Astrocyte of the cerebellum (primary cell): Measurements from ENCODE around the gene PAGR1.
"Not testable (repeated sequence)": the region's sequence is repeated elsewhere in the genome, so short reads cannot be mapped to it uniquely, and the experiment has no call there.

Source experiments
- DNase-seq: peaks from one replicate; pipeline ENCODE4 v3.0.0-alpha.2; 2011; ENCODE audit warnings: low read depth
- H3K4me3 ChIP-seq: 2 replicates; pipeline ENCODE4 v1.5.1; 2011; ENCODE audit warnings: mild to moderate bottlenecking, low read depth, low read length, moderate library complexity
- CTCF ChIP-seq: IDR thresholded peaks from 2 replicates; pipeline ENCODE4 v1.5.1; 2012; ENCODE audit warnings: low read length, low read depth, moderate library complexity, mild to moderate bottlenecking; ENCODE audit errors: missing control alignments
- in situ Hi-C: cut with HindIII; loops from 2 replicates; pipeline ENCODE4 v1.10.0; 2017; ENCODE audit warnings: low sequenced_read_pairs

The PAGR1 gene

GRCh38 chr16:29815793-29816693 is at the start of gene PAGR1:
Gene PAGR1 (plus strand): TSS chr16:29816152. CDS start chr16:29816526, 374 bp downstream.
- in situ Hi-C loops: no loop called here
- peak; percentile 89 for TF ChIP-seq CTCF
- peak within 1 kb of the TSS; percentile 77 for H3K4me3 ChIP-seq
- peak; percentile 99 for DNase-seq

- TF ChIP-seq CTCF: no peak
- in situ Hi-C loops: no loop called here
Measured at GRCh38 chr16:29766571-29766970, 49.4 kb upstream of the PAGR1 start.

GRCh38 chr16:29767062-29767461 is 48.9 kb upstream of the PAGR1 start:
- no peak for TF ChIP-seq CTCF
- no peak overlapping the region for H3K4me3 ChIP-seq
- in situ Hi-C loops: no loop called here
- DNase-seq: no peak

More at GRCh38 chr16:29766571-29766970, 49.4 kb upstream of the PAGR1 start:
- DNase-seq: no peak
- no peak overlapping the region for H3K4me3 ChIP-seq

GRCh38 chr16:29769507-29769906 is 46.4 kb upstream of the PAGR1 start:
- no peak overlapping the region for H3K4me3 ChIP-seq
- in situ Hi-C loops: no loop called here
- DNase-seq: no peak
- TF ChIP-seq CTCF: no peak

- H3K4me3 ChIP-seq: no peak overlapping the region
- in situ Hi-C loops: no loop called here
- no peak for TF ChIP-seq CTCF
- no peak for DNase-seq
Measured at GRCh38 chr16:29770250-29770929, 45.6 kb upstream of the PAGR1 start.

GRCh38 chr16:29772330-29772729 is 43.6 kb upstream of the PAGR1 start:
- H3K4me3 ChIP-seq, in situ Hi-C loops, DNase-seq: not testable (repeated sequence)

GRCh38 chr16:29774730-29775129 is 41.2 kb upstream of the PAGR1 start:
- no peak overlapping the region for H3K4me3 ChIP-seq
- TF ChIP-seq CTCF: no peak
- in situ Hi-C loops: no loop called here
- DNase-seq: no peak
